SK-N-SH (cell line): Measurements from ENCODE around the gene GNPTAB. TPM values are rescaled to one million over a fixed set of nuclear protein-coding genes. Genes with fewer than 3 reads are reported as not detected.

Source experiments
- CTCF ChIA-PET: fragments of 300-600, 350-600 bp; formaldehyde crosslinking; extraction: SDS; loops from one replicate; lab custom pipeline; 2021; lab: Yijun Ruan, JAX
- POLR2A ChIA-PET: fragments of 350-600 bp; sonication (Branson Sonifier 250); formaldehyde crosslinking; extraction: SDS; loops from one replicate; lab custom pipeline; 2020; ENCODE audit warnings: antibody characterized with exemption, inconsistent platforms; lab: Yijun Ruan, JAX
- DNase-seq: peaks from one replicate; pipeline ENCODE4 v3.0.0; 2012
- H2AFZ ChIP-seq: fragments of 200-600 bp; sonication (generic); 2 replicates; pipeline ENCODE4 v1.8.1; 2016; ENCODE audit warnings: antibody characterized with exemption, mild to moderate bottlenecking, low read depth
- H3F3A ChIP-seq: fragments of 200-600 bp; sonication (generic); replicated peaks from 2 replicates; pipeline ENCODE3; 2016; ENCODE audit warnings: antibody characterized with exemption, mild to moderate bottlenecking; ENCODE audit not compliant: insufficient read depth
- H3K27ac ChIP-seq, 2 experiments: fragments of 200-500 bp in 1 of 2; fragments of 200-600 bp in 1 of 2; sonication (Bioruptor generic) in 1 of 2; sonication (generic), shearing (Covaris generic) in 1 of 2; 2 replicates each; pipeline versions ENCODE4 v1.5.1 to v1.6.1; 2014 to 2016; ENCODE audit warnings: low read depth in 2 of 2, inconsistent platforms in 1 of 2, low read length in 1 of 2, mild to moderate bottlenecking in 1 of 2, mixed read lengths in 1 of 2
- H3K27me3 ChIP-seq: fragments of 200-600 bp; sonication (generic), shearing (Covaris generic); 2 replicates; pipeline ENCODE4 v1.6.1; 2016; ENCODE audit warnings: mixed run types; ENCODE audit not compliant: insufficient read depth
- H3K36me3 ChIP-seq, 2 experiments: fragments of 200-500 bp in 1 of 2; fragments of 200-600 bp in 1 of 2; sonication (Bioruptor generic) in 1 of 2; sonication (generic) in 1 of 2; replicated peaks in 1 of 2; 2 replicates each; pipeline versions ENCODE3 to v1.5.1; 2014 to 2016; ENCODE audit warnings: low read length in 1 of 2, mild to moderate bottlenecking in 1 of 2; ENCODE audit not compliant: insufficient read depth in 2 of 2, control insufficient read depth in 1 of 2
- H3K4me1 ChIP-seq, 2 experiments: fragments of 200-500 bp in 1 of 2; fragments of 200-600 bp in 1 of 2; sonication (Bioruptor generic) in 1 of 2; sonication (generic), shearing (Covaris generic) in 1 of 2; 2 replicates each; pipeline versions ENCODE4 v1.5.1 to v1.6.1; 2014 to 2016; ENCODE audit warnings: low read depth in 1 of 2, low read length in 1 of 2, mixed run types in 1 of 2; ENCODE audit not compliant: insufficient read depth in 2 of 2, control insufficient read depth in 1 of 2
- H3K4me2 ChIP-seq: fragments of 200-600 bp; sonication (generic), shearing (Covaris generic); 2 replicates; pipeline ENCODE4 v1.6.1; 2017; ENCODE audit warnings: mixed run types
- H3K4me3 ChIP-seq, 2 experiments: fragments of 200-500 bp in 1 of 2; fragments of 200-600 bp in 1 of 2; sonication (Bioruptor generic) in 1 of 2; sonication (generic), shearing (Covaris generic) in 1 of 2; 2 replicates each; pipeline versions ENCODE4 v1.5.1 to v1.8.1; 2014 to 2016; ENCODE audit warnings: low read depth in 2 of 2, inconsistent platforms in 1 of 2, low read length in 1 of 2, mild to moderate bottlenecking in 1 of 2, mixed read lengths in 1 of 2, moderate library complexity in 1 of 2
- H3K79me2 ChIP-seq: fragments of 200-600 bp; sonication (generic); 2 replicates; pipeline ENCODE4 v1.8.1; 2017; ENCODE audit warnings: mild to moderate bottlenecking; ENCODE audit not compliant: insufficient read depth
- H3K9ac ChIP-seq: fragments of 200-600 bp; sonication (generic); 2 replicates; pipeline ENCODE4 v1.6.1; 2017; ENCODE audit warnings: mixed run types
- H3K9me2 ChIP-seq: fragments of 200-600 bp; sonication (generic); 2 replicates; pipeline ENCODE4 v1.6.1; 2017; ENCODE audit warnings: mixed run types
- H3K9me3 ChIP-seq: fragments of 200-600 bp; sonication (generic); 2 replicates; pipeline ENCODE4 v1.6.1; 2017; ENCODE audit warnings: mixed run types, mild to moderate bottlenecking, moderate library complexity
- H4K20me1 ChIP-seq: fragments of 200-600 bp; sonication (generic); 2 replicates; pipeline ENCODE4 v1.6.1; 2017; ENCODE audit warnings: mild to moderate bottlenecking, mixed run types; ENCODE audit not compliant: insufficient read depth
- CHD2 ChIP-seq: fragments of 150-350 bp; IDR thresholded peaks from 2 replicates; pipeline ENCODE4 v1.6.1; 2018; ENCODE audit warnings: low read length; ENCODE audit not compliant: partially characterized antibody
- EP300 ChIP-seq, 2 experiments: IDR thresholded peaks; 2 replicates each; pipeline versions ENCODE4 v1.4.0 to v1.6.1; 2012; ENCODE audit warnings: borderline replicate concordance in 1 of 2, low read depth in 1 of 2, low read length in 1 of 2
- FOSL2 ChIP-seq: IDR thresholded peaks from 2 replicates; pipeline ENCODE4 v1.4.0; 2012; ENCODE audit warnings: low read depth, mild to moderate bottlenecking, moderate library complexity, borderline replicate concordance
- FOXJ3 ChIP-seq: sonication (generic); formaldehyde crosslinking; IDR thresholded peaks from 2 replicates; pipeline ENCODE4 v1.5.1; 2020; ENCODE audit warnings: mild to moderate bottlenecking, missing genetic modification reagents
- GABPA ChIP-seq: IDR thresholded peaks from 2 replicates; pipeline ENCODE4 v1.4.0; 2012; ENCODE audit warnings: low read depth, mild to moderate bottlenecking
- GATA2 ChIP-seq: sonication (generic); formaldehyde crosslinking; IDR thresholded peaks from 2 replicates; pipeline ENCODE4 v1.5.0; 2020; ENCODE audit warnings: mild to moderate bottlenecking, missing genetic modification reagents
- JUND ChIP-seq: IDR thresholded peaks from 2 replicates; pipeline ENCODE4 v1.4.0; 2012
- MAX ChIP-seq: IDR thresholded peaks from 2 replicates; pipeline ENCODE4 v1.4.0; 2012; ENCODE audit warnings: low read depth
- NRF1 ChIP-seq: IDR thresholded peaks from 2 replicates; pipeline ENCODE4 v1.6.1; 2012; ENCODE audit warnings: low read depth, mild to moderate bottlenecking, low read length
- POLR2AphosphoS5 ChIP-seq: IDR thresholded peaks from 2 replicates; pipeline ENCODE4 v1.6.1; 2012; ENCODE audit warnings: low read depth, low read length
- RFX5 ChIP-seq: IDR thresholded peaks from 2 replicates; pipeline ENCODE4 v1.6.1; 2012; ENCODE audit warnings: mild to moderate bottlenecking, improper control_type of control experiment, low read length
- WGBS: methylation state at CpG from one replicate; pipeline ENCODE4 v1.1.6; 2017; ENCODE audit warnings: low lambda C conversion rate; 5-methylcytosine and 5-hydroxymethylcytosine counted together
- polyA plus RNA-seq, 3 experiments: library from polyadenylated mRNA; depleted of rRNA; stranded (reverse); fragments of >200 nt; gene quantifications; 2 replicates each; pipeline ENCODE4 v1.2.3, GENCODE V29; 2012
- TF ChIP-seq, protein P1 (sequence below): IDR thresholded peaks from 2 replicates; pipeline ENCODE4 v1.6.1; 2012; ENCODE audit warnings: mild to moderate bottlenecking, low read depth, low read length, moderate library complexity
- TF ChIP-seq, protein P2 (sequence below): IDR thresholded peaks from 2 replicates; pipeline ENCODE4 v1.4.0; 2012; ENCODE audit warnings: low read depth, borderline replicate concordance

The GNPTAB gene
- polyA plus RNA-seq, 1 of the 3 experiments (the other 2 are of a cell fraction) = 18.8 TPM

- H3K79me2 ChIP-seq = peaks cover 21% of the 10 kb centered on the region; the same call in 1 of the 2 replicates
- H3K4me1 ChIP-seq = peaks cover 0 to 11% of the 10 kb centered on the region in 2 experiments; a peak in 2 of 4 replicates
- no peaks in the 10 kb centered on the region for H3K36me3 ChIP-seq
- no peaks in the 10 kb centered on the region for H4K20me1 ChIP-seq
- 3% methylated on average over 24 of the region's 80 CpGs for WGBS
- ChIA-PET CTCF (no interaction called here), POLR2A (no interaction called here)
- TF ChIP-seq GATA2 (peak; percentile 15; the same call in 1 of the 2 replicates), JUND (no peak)
- H3K4me3 ChIP-seq = peak within 1 kb of the TSS; percentile 68 to 89
- no peaks in the 10 kb centered on the region for H3K9me2 ChIP-seq
- H3F3A ChIP-seq = peaks cover 3% of the 10 kb centered on the region
- H3K4me2 ChIP-seq = peak within 1 kb of the TSS; percentile 82
- no peaks in the 10 kb centered on the region for H3K9me3 ChIP-seq
- peak within 1 kb of the TSS in 1 of 2 experiments; percentile 43; a peak in 3 of 4 replicates for H3K27ac ChIP-seq
- no peaks in the 10 kb centered on the region for H3K27me3 ChIP-seq
- peak within 1 kb of the TSS; percentile 57 for H3K9ac ChIP-seq
- peak; percentile 92 for DNase-seq
- peak within 1 kb of the TSS; percentile 97; the same call in 1 of the 2 replicates for H2AFZ ChIP-seq
Observed at GRCh38 chr12:101697197-101697929, 133.4 kb downstream of the GNPTAB start, which contains the start of gene CHPT1. Gene CHPT1, plus strand, starts transcription at chr12:101697640. Its CDS starts 222 bp downstream, at chr12:101697862.

- TF ChIP-seq NRF1 = no peak
- 0 out of 2 replicates have a peak, but pooled peaks have one; percentile 18 for TF ChIP-seq GATA2
- peak overlapping the region; percentile 68 to 89 for H3K4me3 ChIP-seq
- no peaks in the 10 kb centered on the region for H3K9me3 ChIP-seq
- H3K36me3 ChIP-seq = no peaks in the 10 kb centered on the region
- peaks cover 0 to 11% of the 10 kb centered on the region in 2 experiments; a peak in 2 of 4 replicates for H3K4me1 ChIP-seq
- H3F3A ChIP-seq = peaks cover 3% of the 10 kb centered on the region
- no peaks in the 10 kb centered on the region for H4K20me1 ChIP-seq
- H3K27me3 ChIP-seq = no peaks in the 10 kb centered on the region
- no peaks in the 10 kb centered on the region for H3K9me2 ChIP-seq
- CTCF ChIA-PET = no interaction called here
- H3K27ac ChIP-seq = no peak overlapping the region
- WGBS = 72% methylated on average over 18 of the region's 18 CpGs
- peaks cover 19% of the 10 kb centered on the region; the same call in 1 of the 2 replicates for H3K79me2 ChIP-seq
- POLR2A ChIA-PET = no interaction called here
- no peak overlapping the region; the same call in 1 of the 2 replicates for H3K9ac ChIP-seq
- H2AFZ ChIP-seq = peak overlapping the region; percentile 97; the same call in 1 of the 2 replicates
- DNase-seq = peak; percentile 48
- peak overlapping the region; percentile 69 for H3K4me2 ChIP-seq
Observed at GRCh38 chr12:101696251-101697196, 134.2 kb downstream of the GNPTAB start.

- Histone ChIP-seq H3F3A (peaks cover 3% of the 10 kb centered on the region), H2AFZ (no peak overlapping the region), H3K9ac (no peak overlapping the region), H3K79me2 (peaks cover 15% of the 10 kb centered on the region; the same call in 1 of the 2 replicates), H3K27ac (no peak overlapping the region), H3K4me2 (no peak overlapping the region), H3K9me2 (no peaks in the 10 kb centered on the region), H3K4me3 (no peak overlapping the region), H3K4me1 (peaks cover 0 to 11% of the 10 kb centered on the region in 2 experiments; a peak in 2 of 4 replicates), H4K20me1 (no peaks in the 10 kb centered on the region), H3K9me3 (no peaks in the 10 kb centered on the region), H3K27me3 (no peaks in the 10 kb centered on the region), H3K36me3 (no peaks in the 10 kb centered on the region)
- DNase-seq = no peak
- POLR2A ChIA-PET = no interaction called here
- CTCF ChIA-PET = no interaction called here
- 93% methylated on average over 1 of the region's 1 CpG for WGBS
- no peak for TF ChIP-seq FOSL2
- TF ChIP-seq NRF1 = no peak
- TF ChIP-seq, protein P1, sequence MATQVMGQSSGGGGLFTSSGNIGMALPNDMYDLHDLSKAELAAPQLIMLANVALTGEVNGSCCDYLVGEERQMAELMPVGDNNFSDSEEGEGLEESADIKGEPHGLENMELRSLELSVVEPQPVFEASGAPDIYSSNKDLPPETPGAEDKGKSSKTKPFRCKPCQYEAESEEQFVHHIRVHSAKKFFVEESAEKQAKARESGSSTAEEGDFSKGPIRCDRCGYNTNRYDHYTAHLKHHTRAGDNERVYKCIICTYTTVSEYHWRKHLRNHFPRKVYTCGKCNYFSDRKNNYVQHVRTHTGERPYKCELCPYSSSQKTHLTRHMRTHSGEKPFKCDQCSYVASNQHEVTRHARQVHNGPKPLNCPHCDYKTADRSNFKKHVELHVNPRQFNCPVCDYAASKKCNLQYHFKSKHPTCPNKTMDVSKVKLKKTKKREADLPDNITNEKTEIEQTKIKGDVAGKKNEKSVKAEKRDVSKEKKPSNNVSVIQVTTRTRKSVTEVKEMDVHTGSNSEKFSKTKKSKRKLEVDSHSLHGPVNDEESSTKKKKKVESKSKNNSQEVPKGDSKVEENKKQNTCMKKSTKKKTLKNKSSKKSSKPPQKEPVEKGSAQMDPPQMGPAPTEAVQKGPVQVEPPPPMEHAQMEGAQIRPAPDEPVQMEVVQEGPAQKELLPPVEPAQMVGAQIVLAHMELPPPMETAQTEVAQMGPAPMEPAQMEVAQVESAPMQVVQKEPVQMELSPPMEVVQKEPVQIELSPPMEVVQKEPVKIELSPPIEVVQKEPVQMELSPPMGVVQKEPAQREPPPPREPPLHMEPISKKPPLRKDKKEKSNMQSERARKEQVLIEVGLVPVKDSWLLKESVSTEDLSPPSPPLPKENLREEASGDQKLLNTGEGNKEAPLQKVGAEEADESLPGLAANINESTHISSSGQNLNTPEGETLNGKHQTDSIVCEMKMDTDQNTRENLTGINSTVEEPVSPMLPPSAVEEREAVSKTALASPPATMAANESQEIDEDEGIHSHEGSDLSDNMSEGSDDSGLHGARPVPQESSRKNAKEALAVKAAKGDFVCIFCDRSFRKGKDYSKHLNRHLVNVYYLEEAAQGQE = no peak
- no peak for TF ChIP-seq RFX5
- no peak for TF ChIP-seq CHD2
- TF ChIP-seq GABPA = no peak
- TF ChIP-seq, protein P2, sequence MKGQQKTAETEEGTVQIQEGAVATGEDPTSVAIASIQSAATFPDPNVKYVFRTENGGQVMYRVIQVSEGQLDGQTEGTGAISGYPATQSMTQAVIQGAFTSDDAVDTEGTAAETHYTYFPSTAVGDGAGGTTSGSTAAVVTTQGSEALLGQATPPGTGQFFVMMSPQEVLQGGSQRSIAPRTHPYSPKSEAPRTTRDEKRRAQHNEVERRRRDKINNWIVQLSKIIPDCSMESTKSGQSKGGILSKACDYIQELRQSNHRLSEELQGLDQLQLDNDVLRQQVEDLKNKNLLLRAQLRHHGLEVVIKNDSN = no peak
- no peak for TF ChIP-seq FOXJ3 (CRISPR knock-in tag)
- TF ChIP-seq POLR2AphosphoS5 = no peak
- TF ChIP-seq MAX = no peak
- no peak for TF ChIP-seq EP300 (IDR thresholded peaks at IDR 0.05; ENCODE audit: borderline replicate concordance in 1 of 2, low read depth in 1 of 2, low read length in 1 of 2)
Observed at GRCh38 chr12:101695706-101696105, 135.1 kb downstream of the GNPTAB start.
